VCaP (cell line): ENCODE measurements around the gene ATXN1.
A peak's percentile ranks its signal among the peaks of the same experiment; 100 is the strongest.

Source experiments
- H3K27ac ChIP-seq: fragments of 450-650 bp; 2 replicates; pipeline ENCODE4 v1.5.1; 2017
- CTCF ChIP-seq: fragments of 450-650 bp; conservative IDR thresholded peaks from 2 replicates; pipeline ENCODE4 v1.5.1; 2017; ENCODE audit warnings: mild to moderate bottlenecking, moderate library complexity

ATXN1 gene

GRCh38 chr6:16759181-16759645 is 2.0 kb downstream of the ATXN1 start:
- peak overlapping the region; percentile 77 for H3K27ac ChIP-seq
- TF ChIP-seq CTCF: no peak

- peak overlapping the region; percentile 77 for H3K27ac ChIP-seq
- TF ChIP-seq CTCF: no peak
Observed at GRCh38 chr6:16758163-16758975, 2.9 kb downstream of the ATXN1 start.

- no peak overlapping the region for H3K27ac ChIP-seq
Observed at GRCh38 chr6:16757332-16757731, 3.9 kb downstream of the ATXN1 start.

GRCh38 chr6:16756660-16757255 is 4.5 kb downstream of the ATXN1 start:
- no peak for TF ChIP-seq CTCF
- no peak overlapping the region for H3K27ac ChIP-seq

More at GRCh38 chr6:16757332-16757731, 3.9 kb downstream of the ATXN1 start:
- TF ChIP-seq CTCF: no peak

- no peak for TF ChIP-seq CTCF
- peak overlapping the region; percentile 66 for H3K27ac ChIP-seq
Observed at GRCh38 chr6:16755544-16755943, 5.7 kb downstream of the ATXN1 start.

- no peak for TF ChIP-seq CTCF
- peak overlapping the region; percentile 66 for H3K27ac ChIP-seq
Observed at GRCh38 chr6:16754876-16755275, 6.4 kb downstream of the ATXN1 start.

- H3K27ac ChIP-seq: peak overlapping the region; percentile 66
- TF ChIP-seq CTCF: no peak
Observed at GRCh38 chr6:16754274-16754673, 7.0 kb downstream of the ATXN1 start.
